ENCODE measurements around the gene DAGLA.

DNA sequence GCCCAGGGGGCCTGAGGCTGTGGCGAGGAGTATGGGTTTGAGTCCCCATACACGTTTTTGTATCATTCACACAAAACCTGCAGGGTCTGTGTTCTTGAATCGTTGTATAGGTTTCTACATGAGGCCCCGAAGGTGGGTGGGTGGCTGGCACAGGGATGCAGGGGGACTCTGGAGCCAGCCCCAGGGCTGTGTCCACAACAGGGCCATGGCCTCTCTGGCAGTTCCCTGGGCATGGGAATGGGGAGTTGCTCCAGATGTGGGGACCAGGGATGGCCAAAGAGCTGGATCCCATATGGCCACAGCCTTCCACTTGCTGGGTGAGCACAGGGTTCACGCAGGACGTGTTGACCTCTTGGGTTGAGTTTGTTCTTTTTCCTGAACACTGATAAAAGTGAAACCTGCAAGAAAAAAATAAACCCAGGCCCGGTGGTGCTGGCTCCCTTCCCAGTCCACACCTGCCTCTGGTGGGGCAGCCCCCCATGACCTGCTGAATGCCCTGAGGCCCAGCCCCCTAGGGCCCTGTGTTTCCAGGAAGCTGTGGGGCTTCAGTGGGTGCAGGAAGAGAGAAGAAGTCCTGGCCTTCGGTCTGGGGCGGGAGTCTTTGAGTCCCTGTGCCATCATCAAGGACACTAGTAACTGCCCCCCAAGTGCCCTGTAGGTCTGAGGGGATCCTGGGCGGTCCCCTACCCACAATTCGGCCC lies 88.3 kb downstream of the DAGLA start:
- TF ChIP-seq EP300 (IDR thresholded peaks at IDR 0.05; ENCODE audit: low read depth) (no peak), POLR2AphosphoS5 (IDR thresholded peaks at IDR 0.05) (no peak)
- TF ChIP-seq, protein P1, sequence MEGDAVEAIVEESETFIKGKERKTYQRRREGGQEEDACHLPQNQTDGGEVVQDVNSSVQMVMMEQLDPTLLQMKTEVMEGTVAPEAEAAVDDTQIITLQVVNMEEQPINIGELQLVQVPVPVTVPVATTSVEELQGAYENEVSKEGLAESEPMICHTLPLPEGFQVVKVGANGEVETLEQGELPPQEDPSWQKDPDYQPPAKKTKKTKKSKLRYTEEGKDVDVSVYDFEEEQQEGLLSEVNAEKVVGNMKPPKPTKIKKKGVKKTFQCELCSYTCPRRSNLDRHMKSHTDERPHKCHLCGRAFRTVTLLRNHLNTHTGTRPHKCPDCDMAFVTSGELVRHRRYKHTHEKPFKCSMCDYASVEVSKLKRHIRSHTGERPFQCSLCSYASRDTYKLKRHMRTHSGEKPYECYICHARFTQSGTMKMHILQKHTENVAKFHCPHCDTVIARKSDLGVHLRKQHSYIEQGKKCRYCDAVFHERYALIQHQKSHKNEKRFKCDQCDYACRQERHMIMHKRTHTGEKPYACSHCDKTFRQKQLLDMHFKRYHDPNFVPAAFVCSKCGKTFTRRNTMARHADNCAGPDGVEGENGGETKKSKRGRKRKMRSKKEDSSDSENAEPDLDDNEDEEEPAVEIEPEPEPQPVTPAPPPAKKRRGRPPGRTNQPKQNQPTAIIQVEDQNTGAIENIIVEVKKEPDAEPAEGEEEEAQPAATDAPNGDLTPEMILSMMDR (IDR thresholded peaks at IDR 0.05) = no peak
